MCF 10A (cell line): ENCODE results near the gene DGCR2. TPM values are rescaled to one million over a fixed set of nuclear protein-coding genes. Genes with fewer than 3 reads are reported as not detected.

Source experiments
- BruUV-seq: library from RNA; stranded (reverse); fragments of 400-500 nt; replicated peaks from 2 replicates; lab custom pipeline; 2021; lab: Mats Ljungman, UMichigan
- CTCF ChIA-PET: fragments of 300-600 bp; sonication (Branson Sonifier 250); formaldehyde crosslinking; extraction: SDS; loops from one replicate; lab custom pipeline; 2021; ENCODE audit warnings: antibody characterized with exemption, inconsistent platforms; lab: Yijun Ruan, JAX
- POLR2A ChIA-PET: fragments of 300-600, 350-650 bp; sonication (Branson Sonifier 250); formaldehyde crosslinking; extraction: SDS; loops from one replicate; lab custom pipeline; 2020; ENCODE audit warnings: antibody characterized with exemption, inconsistent platforms; lab: Yijun Ruan, JAX
- DNase-seq: peaks from one replicate; pipeline ENCODE4 v3.0.0-alpha.2; 2018; ENCODE audit not compliant: unreplicated experiment
- H3K27ac Mint-ChIP-seq: one replicate; pipeline ENCODE4 v1.8.0; 2022; ENCODE audit warnings: mild to moderate bottlenecking, low read depth, mixed read lengths; ENCODE audit not compliant: unreplicated experiment
- H3K27me3 Mint-ChIP-seq: one replicate; pipeline ENCODE4 v1.8.0; 2022; ENCODE audit warnings: mixed read lengths; ENCODE audit not compliant: insufficient read depth, unreplicated experiment
- H3K36me3 Mint-ChIP-seq: one replicate; pipeline ENCODE4 v1.8.0; 2022; ENCODE audit warnings: mild to moderate bottlenecking, moderate library complexity, mixed read lengths; ENCODE audit not compliant: insufficient read depth, unreplicated experiment
- H3K4me1 Mint-ChIP-seq: one replicate; pipeline ENCODE4 v1.8.0; 2022; ENCODE audit warnings: mixed read lengths; ENCODE audit not compliant: insufficient read depth, unreplicated experiment
- H3K4me3 Mint-ChIP-seq: one replicate; pipeline ENCODE4 v1.8.0; 2022; ENCODE audit warnings: mild to moderate bottlenecking, moderate library complexity, mixed read lengths; ENCODE audit not compliant: unreplicated experiment
- H3K9me3 Mint-ChIP-seq: one replicate; pipeline ENCODE4 v1.8.0; 2022; ENCODE audit warnings: mixed read lengths; ENCODE audit not compliant: unreplicated experiment
- CTCF ChIP-seq: fragments of 200-600 bp; IDR thresholded peaks from one replicate; pipeline ENCODE4 v1.8.0; 2022; ENCODE audit warnings: antibody characterized with exemption, mild to moderate bottlenecking; ENCODE audit not compliant: unreplicated experiment
- intact Hi-C: fragments of 100-400 bp; cut with micrococcal nuclease; formaldehyde crosslinking; loops from 2 replicates; pipeline ENCODE4 v1.14.1; 2022
- total RNA-seq: library from RNA; stranded (reverse); gene quantifications from 2 replicates; pipeline ENCODE4 v1.2.3, GENCODE V29; 2022

Gene DGCR2
- total RNA-seq, 1 experiment from 2014 or later = 41.2 TPM

- CTCF ChIA-PET = interaction anchor here (0.6 to 0.8 kb wide), 2 partner anchors 10 to 24 kb away, joined by 3 to 6 read pairs; no protein-coding TSS in a partner anchor
- no TSS peak for BruUV-seq
- POLR2A ChIA-PET = interaction anchor here (1.1 to 3.1 kb wide), 3 partner anchors 10 to 35 kb away, joined by 3 to 15 read pairs (median 6); partner anchors contain the start of gene DGCR2
- Mint-ChIP-seq H3K36me3 (peaks cover 12% of the 10 kb centered on the region), H3K4me3 (no peak overlapping the region), H3K9me3 (no peaks in the 10 kb centered on the region), H3K27ac (peak overlapping the region; percentile 94), H3K4me1 (peaks cover 34% of the 10 kb centered on the region), H3K27me3 (no peaks in the 10 kb centered on the region)
- TF ChIP-seq CTCF = no peak
- intact Hi-C loops = no loop called here
- DNase-seq = peak; percentile 45
Measured at GRCh38 chr22:19108807-19109197, 13.4 kb downstream of the DGCR2 start.

- POLR2A ChIA-PET = interaction anchor here (1.1 to 3.1 kb wide), 3 partner anchors 9 to 36 kb away, joined by 3 to 15 read pairs (median 6); partner anchors contain the start of gene DGCR2
- peaks cover 33% of the 10 kb centered on the region for H3K4me1 Mint-ChIP-seq
- no peak for DNase-seq
- peaks cover 1% of the 10 kb centered on the region for H3K36me3 Mint-ChIP-seq
- intact Hi-C loops = no loop called here
- H3K9me3 Mint-ChIP-seq = no peaks in the 10 kb centered on the region
- CTCF ChIA-PET = interaction anchor here (0.6 to 1.2 kb wide), 3 partner anchors 18 to 195 kb away, joined by 3 to 6 read pairs (median 3); no protein-coding TSS in a partner anchor
- no peak overlapping the region for H3K4me3 Mint-ChIP-seq
- TF ChIP-seq CTCF = no peak
- BruUV-seq = no TSS peak
- H3K27ac Mint-ChIP-seq = peak overlapping the region; percentile 94
- H3K27me3 Mint-ChIP-seq = no peaks in the 10 kb centered on the region
Measured at GRCh38 chr22:19107730-19108074, 14.5 kb downstream of the DGCR2 start.

- Mint-ChIP-seq H3K4me3 (no peak overlapping the region), H3K4me1 (peaks cover 29% of the 10 kb centered on the region), H3K36me3 (no peaks in the 10 kb centered on the region), H3K27ac (peak overlapping the region; percentile 94), H3K9me3 (no peaks in the 10 kb centered on the region), H3K27me3 (no peaks in the 10 kb centered on the region)
- ChIA-PET CTCF (interaction anchor here (0.6 to 1.2 kb wide), 5 partner anchors 8 to 194 kb away, joined by 3 to 6 read pairs (median 3); no protein-coding TSS in a partner anchor), POLR2A (interaction anchor here (3.1 kb wide), 1 partner anchor 15 kb away, joined by 15 read pairs; the partner anchor contains the start of gene DGCR2)
- no peak for TF ChIP-seq CTCF
- intact Hi-C loops = no loop called here
- no TSS peak for BruUV-seq
- DNase-seq = no peak
Measured at GRCh38 chr22:19106886-19107729, 15.1 kb downstream of the DGCR2 start.
